Gastrocnemius medialis (tissue), 4 donors: ENCODE data around the gene SCGN.

Experiments used
- POLR2A ChIP-seq, 2 donors: fragments of 450-650 bp; IDR thresholded peaks; one replicate each; pipeline ENCODE4 v1.6.1; 2017; ENCODE audit warnings: antibody characterized with exemption in 2 of 2, mild to moderate bottlenecking in 2 of 2, moderate library complexity in 2 of 2
- TF ChIP-seq, protein P1 (sequence below), 5 experiments: fragments of 450-650 bp in 3 of 5; fragments of 200-600 bp in 2 of 5; sonication (generic) in 2 of 5; IDR thresholded peaks in 4 of 5; conservative IDR thresholded peaks in 1 of 5; 1 replicate in 4 of 5; 2 replicates in 1 of 5; pipeline ENCODE4 v1.5.1; 2016 to 2019; ENCODE audit warnings: antibody characterized with exemption in 5 of 5, mild to moderate bottlenecking in 3 of 5, moderate library complexity in 3 of 5

DNA sequence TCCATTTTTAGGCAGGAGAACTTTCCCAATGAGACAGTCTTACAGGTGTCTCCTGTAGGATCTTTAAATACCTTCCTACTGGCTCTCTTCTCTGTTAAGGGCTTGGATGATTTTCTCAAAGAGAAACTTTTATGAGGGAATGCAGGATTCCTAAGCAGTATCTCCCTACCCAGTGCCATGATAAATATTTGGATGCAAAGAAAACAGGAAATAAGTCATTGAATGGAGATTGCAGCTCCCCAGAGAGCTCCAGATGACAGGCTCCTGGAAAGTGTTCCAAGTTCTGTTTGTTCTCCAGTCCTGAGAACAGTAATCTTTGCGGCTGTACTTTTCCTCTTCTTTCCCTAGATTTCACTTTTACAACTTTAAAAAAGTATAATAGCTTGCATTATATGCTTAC is 2.4 kb upstream of the SCGN start:
- TF ChIP-seq, protein P1, sequence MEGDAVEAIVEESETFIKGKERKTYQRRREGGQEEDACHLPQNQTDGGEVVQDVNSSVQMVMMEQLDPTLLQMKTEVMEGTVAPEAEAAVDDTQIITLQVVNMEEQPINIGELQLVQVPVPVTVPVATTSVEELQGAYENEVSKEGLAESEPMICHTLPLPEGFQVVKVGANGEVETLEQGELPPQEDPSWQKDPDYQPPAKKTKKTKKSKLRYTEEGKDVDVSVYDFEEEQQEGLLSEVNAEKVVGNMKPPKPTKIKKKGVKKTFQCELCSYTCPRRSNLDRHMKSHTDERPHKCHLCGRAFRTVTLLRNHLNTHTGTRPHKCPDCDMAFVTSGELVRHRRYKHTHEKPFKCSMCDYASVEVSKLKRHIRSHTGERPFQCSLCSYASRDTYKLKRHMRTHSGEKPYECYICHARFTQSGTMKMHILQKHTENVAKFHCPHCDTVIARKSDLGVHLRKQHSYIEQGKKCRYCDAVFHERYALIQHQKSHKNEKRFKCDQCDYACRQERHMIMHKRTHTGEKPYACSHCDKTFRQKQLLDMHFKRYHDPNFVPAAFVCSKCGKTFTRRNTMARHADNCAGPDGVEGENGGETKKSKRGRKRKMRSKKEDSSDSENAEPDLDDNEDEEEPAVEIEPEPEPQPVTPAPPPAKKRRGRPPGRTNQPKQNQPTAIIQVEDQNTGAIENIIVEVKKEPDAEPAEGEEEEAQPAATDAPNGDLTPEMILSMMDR (IDR thresholded peaks at IDR 0.05 in 4 of 5, conservative IDR thresholded peaks at IDR 0.05 in 1 of 5): no peak
- TF ChIP-seq POLR2A (IDR thresholded peaks at IDR 0.05): no peak
